ENCODE data around the gene DPY19L1.
"Not testable (repeated sequence)": the region's sequence is repeated elsewhere in the genome, so short reads cannot be mapped to it uniquely, and the experiment has no call there.

Gene DPY19L1

GRCh38 chr7:35030848-35031247 lies 6.4 kb downstream of the DPY19L1 start:
- no peak for DNase-seq

DNA sequence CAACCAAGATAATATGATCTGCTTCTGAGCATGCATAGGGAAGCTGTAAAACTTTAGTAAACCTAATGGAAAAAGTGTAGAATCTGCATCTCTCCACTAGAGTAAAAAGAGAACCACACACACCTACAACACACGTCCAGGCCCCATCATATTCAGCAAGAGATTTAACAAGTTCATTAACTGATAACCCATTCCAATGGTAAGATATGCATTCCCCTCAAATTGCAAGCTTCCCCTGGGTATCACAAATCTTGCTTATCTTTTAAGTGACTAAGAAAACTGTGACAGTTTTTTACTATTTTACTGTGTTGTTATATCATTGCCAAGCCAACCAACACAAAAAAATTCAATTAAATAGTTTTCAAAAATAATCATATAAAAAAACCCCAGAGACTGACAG lies 8.0 kb downstream of the DPY19L1 start:
- no peak for DNase-seq

DNA sequence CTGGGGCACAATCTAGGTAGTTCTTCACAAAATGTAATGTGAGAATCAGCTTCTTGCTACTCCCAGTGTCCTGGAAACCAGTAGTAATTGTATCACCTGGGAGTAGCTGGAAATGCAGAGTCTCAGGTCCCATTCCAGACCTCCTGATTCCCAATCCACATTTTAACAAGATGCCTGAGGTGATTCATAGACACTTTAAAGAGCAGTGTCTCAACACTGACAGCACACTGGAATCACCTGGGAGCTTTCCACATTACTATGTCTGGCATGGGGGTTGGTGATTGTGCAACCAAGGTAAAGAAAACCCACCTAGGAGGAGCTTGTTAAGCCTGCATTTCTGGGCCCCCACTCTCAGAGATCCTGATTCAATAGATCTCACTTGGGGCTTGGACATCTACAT lies 11.1 kb downstream of the DPY19L1 start:
- DNase-seq: no peak

DNA sequence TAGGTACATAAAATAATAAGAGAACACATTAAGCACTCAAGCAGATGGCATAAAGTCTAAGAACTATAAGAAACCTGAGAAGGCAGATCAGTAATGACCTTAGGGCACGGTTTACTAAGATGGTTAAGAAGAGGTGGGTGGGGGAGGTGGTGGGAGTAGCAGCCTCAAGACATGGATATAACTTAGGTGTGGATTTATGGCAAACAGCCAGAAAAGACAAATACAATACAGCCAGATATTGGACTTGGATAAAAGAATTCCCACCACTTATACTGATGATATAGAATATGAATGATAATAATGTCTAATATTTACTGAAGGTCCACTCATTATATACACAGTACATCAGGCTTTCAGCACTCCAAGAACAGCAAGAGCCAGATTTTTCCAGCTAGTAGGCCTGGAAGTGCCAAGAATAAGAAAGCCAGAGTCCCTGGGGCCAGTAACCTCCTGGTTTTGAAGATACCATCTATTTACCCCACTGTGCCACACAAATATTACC lies 11.9 kb downstream of the DPY19L1 start:
- no peak for DNase-seq

- no peak for DNase-seq
Measured at GRCh38 chr7:35024298-35024697, 13.0 kb downstream of the DPY19L1 start.

DNA sequence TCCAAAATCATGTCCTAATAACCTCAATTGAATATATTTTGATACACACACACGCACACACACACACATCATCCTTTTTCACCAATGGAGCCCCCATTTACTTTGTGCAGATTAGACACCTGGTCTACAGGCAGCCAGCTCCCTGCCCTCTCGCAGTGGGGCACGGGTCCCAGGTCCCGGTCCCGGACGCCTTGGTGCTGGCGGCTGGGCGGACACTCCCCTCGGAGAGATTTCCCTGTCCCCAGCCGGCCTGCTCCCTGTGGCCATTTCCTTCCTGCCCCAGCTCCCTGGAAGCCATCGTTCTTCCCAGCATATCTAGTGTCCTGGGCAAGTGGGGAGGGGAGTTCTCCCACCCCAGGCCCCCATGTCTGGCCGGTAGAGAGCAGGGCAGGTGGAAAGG lies 14.6 kb downstream of the DPY19L1 start:
- no peak for DNase-seq

DNA sequence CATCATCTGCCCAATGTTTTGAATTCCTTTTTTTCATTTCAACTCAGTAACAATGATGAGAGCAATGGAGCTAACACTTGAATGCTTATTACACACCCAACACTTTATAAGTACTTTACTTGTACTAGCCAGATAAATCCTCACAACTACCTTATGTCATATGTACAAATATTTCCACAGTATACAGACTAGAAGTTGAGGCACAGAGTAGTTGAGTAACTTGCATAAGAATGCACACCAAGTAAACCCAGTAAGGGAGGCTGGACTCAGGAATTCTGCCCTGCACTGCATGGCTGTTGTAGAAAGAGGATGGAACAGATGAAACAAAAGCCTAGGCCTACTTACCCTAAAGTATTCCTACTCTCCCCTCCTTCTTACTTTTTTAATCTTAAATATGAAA lies 15.8 kb downstream of the DPY19L1 start:
- no peak for DNase-seq

GRCh38 chr7:35019801-35020200 lies 17.5 kb downstream of the DPY19L1 start:
- DNase-seq: no peak

- DNase-seq: no peak
Measured at GRCh38 chr7:35019179-35019729, 18.0 kb downstream of the DPY19L1 start.

DNA sequence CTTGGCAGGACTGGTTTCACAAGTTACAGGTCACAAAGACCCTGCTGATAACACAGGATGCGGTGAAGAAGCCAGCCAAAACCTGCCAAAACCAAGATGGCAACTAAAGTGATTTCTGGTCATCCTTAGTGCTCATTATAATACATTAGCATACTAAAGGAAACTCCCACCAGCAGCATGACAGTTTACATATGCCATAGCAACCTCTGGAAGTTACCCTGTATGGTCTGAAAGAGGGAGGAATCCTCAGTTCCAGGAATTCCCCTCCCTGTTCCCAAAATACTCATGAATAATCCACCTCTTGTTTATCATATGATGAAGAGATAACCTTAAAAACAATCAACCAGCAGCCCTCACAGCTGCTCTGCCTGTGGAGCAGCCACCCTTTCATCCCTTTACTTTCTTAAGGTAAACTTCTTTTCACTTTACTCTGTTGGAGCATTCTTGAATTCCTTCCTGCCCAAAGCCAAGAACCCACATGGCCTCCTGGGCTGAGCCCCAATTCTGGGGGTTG lies 21.9 kb downstream of the DPY19L1 start:
- DNase-seq: no peak

DNA sequence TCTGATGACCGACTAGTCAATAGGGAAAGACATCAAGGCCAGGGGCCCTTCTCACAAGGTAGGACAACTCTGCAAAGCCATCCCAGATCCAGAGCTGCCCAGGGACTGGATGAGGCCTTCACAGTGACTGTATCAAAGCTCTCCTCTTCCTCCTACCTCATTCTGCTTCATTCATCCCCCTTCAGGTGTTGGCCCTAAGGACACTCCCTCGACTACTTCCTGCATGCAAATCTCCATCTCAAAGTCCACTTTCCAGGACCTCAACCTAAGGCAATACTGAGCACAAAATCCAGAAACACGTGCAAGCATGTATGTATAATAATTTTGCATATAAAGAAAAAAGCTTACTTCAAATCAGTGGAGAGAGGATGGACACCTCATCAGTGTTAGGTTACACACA lies 25.1 kb downstream of the DPY19L1 start:
- DNase-seq: no peak

- no peak for DNase-seq
Measured at GRCh38 chr7:35011085-35011484, 26.2 kb downstream of the DPY19L1 start.

- DNase-seq: no peak
Measured at GRCh38 chr7:35007768-35008167, 29.5 kb downstream of the DPY19L1 start.

GRCh38 chr7:35004531-35005095 lies 32.7 kb downstream of the DPY19L1 start:
- peak; percentile 30 for DNase-seq

DNA sequence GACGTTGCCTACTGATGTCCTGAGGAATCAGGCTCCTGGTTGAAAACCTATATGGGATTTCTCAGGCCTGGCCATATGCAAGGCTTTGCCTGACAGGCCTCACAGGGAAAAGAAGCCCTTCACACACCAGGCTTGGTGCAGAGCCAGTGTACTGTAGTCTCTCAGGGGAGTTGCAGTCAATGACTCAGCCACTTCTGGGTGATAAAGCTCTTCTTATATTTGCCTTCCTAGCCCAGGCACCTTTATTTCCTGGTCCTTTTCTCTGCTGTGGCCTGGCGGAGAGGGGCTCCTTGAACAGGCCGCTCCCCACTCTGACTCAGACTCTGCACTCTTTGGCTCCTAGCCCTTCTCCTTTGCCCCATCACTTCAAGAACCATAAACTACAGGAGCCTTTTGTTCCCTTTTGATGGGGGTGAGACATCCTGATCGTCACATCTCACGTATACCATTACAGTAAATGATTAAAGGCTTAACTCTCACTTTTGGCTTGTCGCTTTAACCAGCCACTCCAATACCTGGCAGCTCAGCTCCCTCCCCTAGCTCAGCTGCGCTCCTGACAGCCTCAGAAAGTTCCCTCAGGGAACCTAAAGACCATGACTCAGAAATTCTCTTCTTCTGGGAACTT lies 33.5 kb downstream of the DPY19L1 start:
- peak; percentile 90 for DNase-seq

- peak; percentile 43 for DNase-seq
Measured at GRCh38 chr7:35003177-35003650, 34.1 kb downstream of the DPY19L1 start.

DNA sequence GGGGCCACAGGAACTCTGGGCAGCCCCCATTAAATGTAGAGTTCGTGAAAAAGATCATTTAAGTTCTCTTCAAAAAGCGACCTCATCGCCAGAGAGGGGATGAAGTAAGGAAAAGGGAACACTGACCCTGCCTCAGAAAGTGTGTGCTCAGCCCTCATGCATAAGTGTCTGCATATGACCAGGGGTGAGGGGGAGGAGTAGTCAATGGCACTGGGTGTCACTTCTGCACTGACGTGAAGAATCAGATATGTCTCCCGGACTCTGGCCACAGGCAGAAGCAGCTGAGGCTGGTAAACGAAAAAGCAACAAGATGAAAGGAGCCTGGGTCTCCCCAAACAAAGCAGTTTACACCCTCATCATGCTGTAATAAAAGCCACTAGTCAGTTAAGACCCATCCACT lies 39.0 kb downstream of the DPY19L1 start:
- DNase-seq: not testable (repeated sequence)

DNA sequence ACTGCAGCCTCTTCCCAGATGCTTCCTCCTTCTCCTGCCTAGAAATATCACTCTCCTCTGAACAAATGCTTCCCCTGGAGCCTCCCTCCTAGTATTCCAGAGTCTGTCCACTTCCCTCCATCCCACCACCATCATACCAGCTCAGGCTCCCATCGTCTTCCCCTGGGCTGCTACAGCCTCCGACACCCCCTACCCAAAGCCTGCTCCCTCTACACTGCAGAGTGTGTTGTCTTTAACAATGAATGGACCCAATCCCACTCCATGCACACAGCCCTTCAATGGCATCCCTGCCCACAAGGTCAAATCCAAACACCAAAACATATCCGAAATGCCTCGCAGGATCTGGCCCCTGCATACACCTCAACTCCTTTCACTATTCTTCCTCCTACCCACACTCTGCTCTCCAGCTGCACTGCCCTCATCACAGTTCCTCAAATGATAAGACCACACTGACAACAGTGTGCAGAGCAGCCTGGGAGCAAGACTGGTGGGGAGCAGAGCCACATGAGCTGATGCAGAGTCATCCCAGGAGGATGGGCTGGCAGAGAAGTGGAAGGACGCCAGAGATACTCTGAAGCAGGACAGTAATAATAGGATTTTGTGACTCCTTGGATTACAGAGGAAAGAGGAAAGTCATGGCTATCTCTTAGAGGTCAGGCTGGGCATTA lies 40.7 kb downstream of the DPY19L1 start:
- not testable (repeated sequence) for DNase-seq

DNA sequence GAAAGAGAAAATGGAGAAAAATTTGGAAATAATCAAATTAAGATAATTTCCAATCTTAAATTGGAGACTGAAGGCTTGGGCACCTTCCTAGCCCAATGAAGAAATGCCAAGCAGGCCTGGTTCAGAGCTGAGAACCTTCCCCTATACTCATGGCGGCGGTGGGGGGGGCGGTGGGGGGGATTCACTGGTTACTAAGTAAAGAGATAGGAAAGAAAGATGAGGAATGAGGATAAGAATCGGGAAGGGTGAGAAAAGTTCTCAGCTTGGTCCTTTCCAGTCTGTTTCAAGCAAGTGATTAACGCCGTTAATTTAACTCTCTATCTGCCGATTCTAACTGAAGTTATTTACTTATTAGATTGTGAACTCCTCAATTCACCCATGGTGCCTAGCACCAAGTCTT lies 41.5 kb downstream of the DPY19L1 start:
- DNase-seq: no peak

- DNase-seq: peak; percentile 86
Measured at GRCh38 chr7:34991938-34992840, 45.1 kb downstream of the DPY19L1 start.

- not testable (repeated sequence) for DNase-seq
Measured at GRCh38 chr7:34988442-34989125, 48.7 kb downstream of the DPY19L1 start.

GRCh38 chr7:34985155-34985554 lies 52.1 kb downstream of the DPY19L1 start:
- DNase-seq: not testable (repeated sequence)

Data from kidney glomerular epithelial cell (primary cell).